ENCODE measurements around the gene PEX11A. TPM values are rescaled to one million over a fixed set of nuclear protein-coding genes. Genes with fewer than 3 reads are reported as not detected.

Gene PEX11A
- total RNA-seq, 6 donors from 2014 or later = 4.4 to 18.7 (median 6.7) TPM

DNA sequence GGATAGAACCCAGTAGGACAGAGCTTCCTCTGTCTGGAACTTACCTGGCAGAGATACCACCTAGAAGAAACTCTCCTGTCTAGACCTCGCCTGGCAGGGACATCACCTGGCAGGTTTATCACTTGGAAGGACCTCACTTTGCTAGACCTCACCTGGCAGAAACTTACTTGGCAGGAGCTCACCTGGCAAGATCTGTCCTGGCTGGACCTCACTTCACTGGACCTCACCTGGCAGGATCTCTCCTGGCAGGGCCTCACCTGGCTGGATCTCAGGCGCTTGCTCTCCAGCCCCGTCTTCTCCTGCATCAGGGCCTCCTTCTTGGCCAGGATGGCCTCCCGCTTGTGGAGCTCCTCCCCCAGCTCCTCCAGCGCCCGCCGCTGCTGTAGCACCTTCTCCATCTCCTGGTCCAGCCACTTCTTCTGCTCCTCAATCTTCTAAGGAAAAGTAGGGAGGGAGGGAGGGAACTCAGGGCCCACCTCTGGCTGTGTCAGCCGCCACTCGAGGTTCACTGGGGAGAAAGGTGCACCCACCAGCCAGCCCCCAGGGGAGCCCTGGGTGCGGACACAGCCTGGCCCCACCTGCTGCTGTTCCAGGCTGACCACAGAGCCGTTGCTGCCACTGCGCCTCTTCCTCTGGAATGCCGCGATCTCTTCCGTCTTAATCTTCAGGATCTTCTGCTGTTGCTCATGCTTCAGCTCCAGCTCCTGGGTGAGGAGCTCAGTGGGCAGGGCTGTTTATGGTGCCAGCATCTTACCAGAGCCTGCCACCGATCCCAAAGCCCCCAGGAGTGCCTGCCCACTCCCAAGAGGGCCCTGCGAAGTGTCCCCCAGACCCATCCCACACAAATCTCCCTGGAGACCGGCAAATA, 57.8 kb downstream of the PEX11A start:
- H3K36me3 ChIP-seq = peaks cover 0 to 28% (median 7%) of the 10 kb centered on the region in 4 donors
- H3K4me3 ChIP-seq = no peak overlapping the region
- H3K4me1 ChIP-seq = no peaks in the 10 kb centered on the region
- no peak for TF ChIP-seq EP300 (IDR thresholded peaks at IDR 0.05)
- no peak for TF ChIP-seq POLR2AphosphoS5 (IDR thresholded peaks at IDR 0.05)
- TF ChIP-seq POLR2A (IDR thresholded peaks at IDR 0.05) = no peak
- TF ChIP-seq, protein P1, sequence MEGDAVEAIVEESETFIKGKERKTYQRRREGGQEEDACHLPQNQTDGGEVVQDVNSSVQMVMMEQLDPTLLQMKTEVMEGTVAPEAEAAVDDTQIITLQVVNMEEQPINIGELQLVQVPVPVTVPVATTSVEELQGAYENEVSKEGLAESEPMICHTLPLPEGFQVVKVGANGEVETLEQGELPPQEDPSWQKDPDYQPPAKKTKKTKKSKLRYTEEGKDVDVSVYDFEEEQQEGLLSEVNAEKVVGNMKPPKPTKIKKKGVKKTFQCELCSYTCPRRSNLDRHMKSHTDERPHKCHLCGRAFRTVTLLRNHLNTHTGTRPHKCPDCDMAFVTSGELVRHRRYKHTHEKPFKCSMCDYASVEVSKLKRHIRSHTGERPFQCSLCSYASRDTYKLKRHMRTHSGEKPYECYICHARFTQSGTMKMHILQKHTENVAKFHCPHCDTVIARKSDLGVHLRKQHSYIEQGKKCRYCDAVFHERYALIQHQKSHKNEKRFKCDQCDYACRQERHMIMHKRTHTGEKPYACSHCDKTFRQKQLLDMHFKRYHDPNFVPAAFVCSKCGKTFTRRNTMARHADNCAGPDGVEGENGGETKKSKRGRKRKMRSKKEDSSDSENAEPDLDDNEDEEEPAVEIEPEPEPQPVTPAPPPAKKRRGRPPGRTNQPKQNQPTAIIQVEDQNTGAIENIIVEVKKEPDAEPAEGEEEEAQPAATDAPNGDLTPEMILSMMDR (IDR thresholded peaks at IDR 0.05) = no peak
- DNase-seq (no peak), ATAC-seq (ENCODE audit: low FRiP score in 2 of 2) (peak in 1 of 2 donors; percentile 44)
- H3K27ac ChIP-seq = no peak overlapping the region
- 97 to 100% methylated on average over 8 to 18 of the region's 18 CpGs for WGBS, 2 donors
- no peaks in the 10 kb centered on the region for H3K9me3 ChIP-seq
- H3K27me3 ChIP-seq = no peaks in the 10 kb centered on the region

- WGBS, 2 donors = 90 to 95% methylated on average over 6 to 10 of the region's 10 CpGs
- no peak for TF ChIP-seq EP300 (IDR thresholded peaks at IDR 0.05)
- TF ChIP-seq, protein P1 (IDR thresholded peaks at IDR 0.05) = no peak
- TF ChIP-seq POLR2AphosphoS5 (IDR thresholded peaks at IDR 0.05) = no peak
- TF ChIP-seq POLR2A (IDR thresholded peaks at IDR 0.05) = no peak
- Histone ChIP-seq H3K36me3 (peaks cover 0 to 28% (median 7%) of the 10 kb centered on the region in 4 donors), H3K4me1 (no peaks in the 10 kb centered on the region), H3K27me3 (no peaks in the 10 kb centered on the region), H3K9me3 (no peaks in the 10 kb centered on the region), H3K4me3 (no peak overlapping the region), H3K27ac (no peak overlapping the region)
- no peak for ATAC-seq (ENCODE audit: low FRiP score in 2 of 2)
- no peak for DNase-seq
Observed at GRCh38 chr15:89631902-89632264, 58.7 kb downstream of the PEX11A start.

Small RNA genes lying within 50 kb of the gene (small RNA-seq; reads per million reads assigned to genes)
- gene RNU6-132P = 0 reads per million in 4 donors

Other genes with a start within 250 kb of the PEX11A start
- not detected for gene RHCG, start 194.2 kb downstream of the PEX11A start, total RNA-seq
- gene TICRR, start 115.3 kb downstream of the PEX11A start, total RNA-seq = 1 to 10 TPM in 1 of 6 donors, under 1 TPM in 5; 0.20 to 1.0 (median 0.58) TPM
- 1 to 10 TPM; 1.4 to 4.7 (median 3.2) TPM for gene KIF7, start 35.3 kb downstream of the PEX11A start, total RNA-seq
- gene PLIN1, start 11.4 kb downstream of the PEX11A start, total RNA-seq = 1 to 10 TPM in 3 of 6 donors, under 1 TPM in 2, not detected in 1; 0.29 to 3.8 (median 1.1) TPM
- gene WDR93, start 57 bp upstream of the PEX11A start, total RNA-seq = 1 to 10 TPM in 4 of 6 donors, under 1 TPM in 2; 0.31 to 7.2 (median 1.9) TPM
- 1 to 10 TPM in 5 of 6 donors, under 1 TPM in 1; 0.49 to 3.5 (median 1.7) TPM for gene MESP1, start 60.5 kb upstream of the PEX11A start, total RNA-seq
- under 1 TPM in 1 of 6 donors, not detected in 5; 0.26 TPM for gene MESP2, start 85.6 kb upstream of the PEX11A start, total RNA-seq
- 100 to 1,000 TPM in 3 of 6 donors, 10 to 100 TPM in 3; 52.7 to 201 (median 98.9) TPM for gene ANPEP, start 124.1 kb upstream of the PEX11A start, total RNA-seq
- 10 to 100 TPM; 19.6 to 46.1 (median 28.9) TPM for gene AP3S2, start 203.2 kb upstream of the PEX11A start, total RNA-seq
- 10 to 100 TPM; 24.9 to 56.6 (median 35.1) TPM for gene ARPIN, start 222.2 kb upstream of the PEX11A start, total RNA-seq